DMS153 treated with DMSO at 0.1 percent for 48 hours (cell line): ENCODE data around the gene TMCO4.

ENCODE experiments used
- DNase-seq: peaks from one replicate; lab custom pipeline; 2025; ENCODE audit not compliant: unreplicated experiment; lab: John Stamatoyannopoulos, UW

TMCO4 gene

GRCh38 chr1:19776933-19777332, 22.8 kb downstream of the TMCO4 start:
- DNase-seq: no peak

- DNase-seq: peak; percentile 29
Observed at GRCh38 chr1:19776287-19776686, 23.4 kb downstream of the TMCO4 start.

GRCh38 chr1:19775831-19776230, 23.9 kb downstream of the TMCO4 start:
- DNase-seq: no peak

- no peak for DNase-seq
Observed at GRCh38 chr1:19775317-19775716, 24.4 kb downstream of the TMCO4 start.

GRCh38 chr1:19774180-19774785, 25.4 kb downstream of the TMCO4 start:
- no peak for DNase-seq

GRCh38 chr1:19773485-19773884, 26.2 kb downstream of the TMCO4 start:
- no peak for DNase-seq

- no peak for DNase-seq
Observed at GRCh38 chr1:19772053-19772452, 27.7 kb downstream of the TMCO4 start.

- DNase-seq: no peak
Observed at GRCh38 chr1:19771350-19771749, 28.4 kb downstream of the TMCO4 start.

- DNase-seq: no peak
Observed at GRCh38 chr1:19770436-19771190, 29.1 kb downstream of the TMCO4 start.

GRCh38 chr1:19769211-19769932, 30.3 kb downstream of the TMCO4 start:
- DNase-seq: no peak

- no peak for DNase-seq
Observed at GRCh38 chr1:19768353-19769210, 31.1 kb downstream of the TMCO4 start.

- no peak for DNase-seq
Observed at GRCh38 chr1:19765623-19766022, 34.1 kb downstream of the TMCO4 start.

GRCh38 chr1:19764848-19765247, 34.9 kb downstream of the TMCO4 start:
- DNase-seq: no peak

- no peak for DNase-seq
Observed at GRCh38 chr1:19762175-19762779, 37.4 kb downstream of the TMCO4 start.

GRCh38 chr1:19759740-19760089, 40.0 kb downstream of the TMCO4 start:
- no peak for DNase-seq

GRCh38 chr1:19758227-19758830, 41.4 kb downstream of the TMCO4 start:
- DNase-seq: no peak

- DNase-seq: no peak
Observed at GRCh38 chr1:19757641-19758040, 42.1 kb downstream of the TMCO4 start.

GRCh38 chr1:19756480-19756879, 43.2 kb downstream of the TMCO4 start:
- no peak for DNase-seq

- DNase-seq: no peak
Observed at GRCh38 chr1:19754482-19754881, 45.2 kb downstream of the TMCO4 start.

- no peak for DNase-seq
Observed at GRCh38 chr1:19752083-19752696, 47.5 kb downstream of the TMCO4 start.
